AG09319 (cell line): Measurements from ENCODE around the gene SERPIND1.

ENCODE experiments used
- DNase-seq: peaks from one replicate; pipeline ENCODE4 v3.0.0-alpha.2; 2010; ENCODE audit warnings: low read depth; ENCODE audit errors: extremely low read depth
- TF ChIP-seq, protein P1 (sequence below): IDR thresholded peaks from 2 replicates; pipeline ENCODE4 v1.5.1; 2011; ENCODE audit warnings: low read depth, mild to moderate bottlenecking, inconsistent platforms, low read length, moderate library complexity

SERPIND1 gene

DNA sequence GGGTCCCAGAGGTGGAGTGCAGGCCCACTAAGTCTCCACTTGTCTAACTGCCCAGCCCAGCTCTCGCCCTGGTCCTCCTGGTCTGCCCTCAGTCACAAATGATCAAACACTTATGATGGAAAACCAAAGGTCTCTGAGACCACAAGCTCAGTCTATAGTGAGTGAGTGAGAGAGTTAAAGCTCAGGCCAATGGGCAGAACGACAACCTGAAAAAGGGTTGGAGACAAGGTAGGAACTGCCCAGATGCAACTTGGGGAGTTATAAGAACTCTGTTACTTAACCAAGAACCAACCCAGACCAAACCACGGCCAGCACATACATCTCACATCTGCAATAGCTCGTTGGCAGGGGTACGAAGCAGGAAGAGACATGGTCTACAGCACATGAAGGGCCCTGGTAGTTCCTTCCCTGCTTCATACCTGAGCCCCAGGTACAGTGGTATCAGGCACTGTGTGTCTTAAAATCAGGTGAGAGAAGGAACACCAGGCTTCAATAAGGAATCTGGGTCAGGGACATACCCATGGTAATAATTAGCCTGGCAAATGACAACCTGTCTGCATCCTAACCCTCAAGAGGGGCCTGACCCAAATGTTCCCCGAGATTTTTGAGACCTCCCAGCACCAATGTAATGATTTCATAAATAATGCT is 35.7 kb downstream of the SERPIND1 start:
- DNase-seq, result no peak
- TF ChIP-seq, protein P1, sequence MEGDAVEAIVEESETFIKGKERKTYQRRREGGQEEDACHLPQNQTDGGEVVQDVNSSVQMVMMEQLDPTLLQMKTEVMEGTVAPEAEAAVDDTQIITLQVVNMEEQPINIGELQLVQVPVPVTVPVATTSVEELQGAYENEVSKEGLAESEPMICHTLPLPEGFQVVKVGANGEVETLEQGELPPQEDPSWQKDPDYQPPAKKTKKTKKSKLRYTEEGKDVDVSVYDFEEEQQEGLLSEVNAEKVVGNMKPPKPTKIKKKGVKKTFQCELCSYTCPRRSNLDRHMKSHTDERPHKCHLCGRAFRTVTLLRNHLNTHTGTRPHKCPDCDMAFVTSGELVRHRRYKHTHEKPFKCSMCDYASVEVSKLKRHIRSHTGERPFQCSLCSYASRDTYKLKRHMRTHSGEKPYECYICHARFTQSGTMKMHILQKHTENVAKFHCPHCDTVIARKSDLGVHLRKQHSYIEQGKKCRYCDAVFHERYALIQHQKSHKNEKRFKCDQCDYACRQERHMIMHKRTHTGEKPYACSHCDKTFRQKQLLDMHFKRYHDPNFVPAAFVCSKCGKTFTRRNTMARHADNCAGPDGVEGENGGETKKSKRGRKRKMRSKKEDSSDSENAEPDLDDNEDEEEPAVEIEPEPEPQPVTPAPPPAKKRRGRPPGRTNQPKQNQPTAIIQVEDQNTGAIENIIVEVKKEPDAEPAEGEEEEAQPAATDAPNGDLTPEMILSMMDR, result no peak

DNA sequence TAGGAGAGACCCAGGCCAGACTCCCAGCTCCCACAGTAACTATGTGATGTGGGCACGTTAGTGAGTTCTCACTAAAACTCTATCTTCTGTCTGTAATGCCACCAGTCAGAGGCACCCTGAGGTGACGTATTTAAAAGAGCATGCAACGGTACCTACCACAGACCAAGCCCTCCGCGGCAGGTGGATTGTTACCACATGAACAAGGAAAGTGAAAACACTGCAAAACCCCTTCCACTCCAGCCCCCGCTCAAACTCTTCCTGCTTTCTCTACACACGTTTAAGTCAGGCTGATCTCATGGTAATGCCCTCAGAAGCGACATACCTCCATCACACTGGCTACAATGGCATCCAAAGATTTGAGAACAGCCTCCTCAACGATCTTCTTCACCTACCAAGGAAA is 36.7 kb downstream of the SERPIND1 start:
- TF ChIP-seq, protein P1, result no peak
- DNase-seq, result no peak

DNA sequence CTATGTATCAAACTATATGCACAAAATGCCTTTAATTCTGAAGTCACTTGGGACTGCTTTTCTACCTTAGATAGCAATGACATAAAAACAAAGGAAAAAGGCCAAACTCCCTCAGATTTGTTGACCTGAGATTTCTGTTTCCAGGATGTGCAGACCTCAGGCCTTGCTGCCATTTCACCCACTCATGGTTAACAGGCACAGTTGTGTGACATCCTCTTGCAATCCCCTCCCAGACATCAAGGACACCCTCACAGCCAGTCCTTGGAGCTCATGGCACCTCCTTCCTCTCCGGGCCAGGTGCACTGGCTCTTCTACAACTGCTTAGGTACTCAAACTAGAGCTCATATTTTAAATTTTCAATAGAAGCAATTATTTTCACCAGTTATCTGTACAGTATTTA is 37.3 kb downstream of the SERPIND1 start:
- TF ChIP-seq, protein P1, result no peak
- DNase-seq, result no peak

DNA sequence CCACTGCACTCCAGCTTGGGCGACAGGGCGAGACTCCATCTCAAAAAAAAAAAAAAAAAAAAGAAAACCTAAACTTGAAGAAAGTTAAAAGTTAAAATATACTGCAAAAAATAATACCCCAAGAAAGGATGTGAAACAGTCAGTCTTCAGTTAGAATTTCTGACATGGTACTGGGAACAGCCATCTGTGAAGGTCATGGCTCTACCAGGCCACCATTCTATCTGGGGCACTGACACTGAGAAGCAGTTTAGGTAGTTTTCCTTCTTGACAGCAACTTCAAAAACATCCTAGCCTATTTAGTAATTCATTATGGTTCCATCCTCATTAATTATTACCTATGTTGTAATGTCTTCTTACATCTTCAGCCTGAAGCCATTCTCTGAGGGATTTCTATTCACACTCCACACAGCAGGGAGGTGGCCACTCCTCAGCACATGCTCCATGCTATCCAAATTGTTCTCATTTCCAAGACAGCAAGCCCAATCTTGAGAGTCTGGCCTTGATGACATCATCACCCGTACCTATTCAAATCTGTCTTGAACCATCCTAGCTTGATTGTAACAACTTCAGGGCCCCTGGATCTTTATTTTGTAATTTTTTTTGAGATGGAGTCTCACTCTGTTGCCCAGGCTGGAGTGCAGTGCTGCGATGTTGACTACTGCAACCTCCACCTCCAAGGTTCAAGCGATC is 38.2 kb downstream of the SERPIND1 start:
- no peak for DNase-seq
- TF ChIP-seq, protein P1, result no peak

DNA sequence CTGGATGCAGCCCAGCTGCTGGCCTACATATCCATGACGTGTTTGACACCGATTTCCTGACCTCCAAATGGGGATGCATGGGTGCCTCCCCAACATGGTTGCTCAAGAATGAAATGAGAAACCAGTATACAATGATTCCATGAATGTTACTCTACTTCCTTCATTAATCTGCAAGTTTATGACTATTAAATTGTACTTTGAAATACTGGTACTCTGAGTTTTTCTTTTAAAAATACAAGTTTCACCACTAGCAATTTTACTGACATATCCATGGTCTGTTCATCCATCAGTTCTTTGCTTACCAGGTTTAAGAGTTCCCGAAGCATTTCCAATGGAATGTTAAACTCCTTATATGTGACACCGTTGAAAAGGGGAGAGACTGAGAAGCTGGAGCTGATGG is 39.1 kb downstream of the SERPIND1 start:
- TF ChIP-seq, protein P1, result no peak
- no peak for DNase-seq

DNA sequence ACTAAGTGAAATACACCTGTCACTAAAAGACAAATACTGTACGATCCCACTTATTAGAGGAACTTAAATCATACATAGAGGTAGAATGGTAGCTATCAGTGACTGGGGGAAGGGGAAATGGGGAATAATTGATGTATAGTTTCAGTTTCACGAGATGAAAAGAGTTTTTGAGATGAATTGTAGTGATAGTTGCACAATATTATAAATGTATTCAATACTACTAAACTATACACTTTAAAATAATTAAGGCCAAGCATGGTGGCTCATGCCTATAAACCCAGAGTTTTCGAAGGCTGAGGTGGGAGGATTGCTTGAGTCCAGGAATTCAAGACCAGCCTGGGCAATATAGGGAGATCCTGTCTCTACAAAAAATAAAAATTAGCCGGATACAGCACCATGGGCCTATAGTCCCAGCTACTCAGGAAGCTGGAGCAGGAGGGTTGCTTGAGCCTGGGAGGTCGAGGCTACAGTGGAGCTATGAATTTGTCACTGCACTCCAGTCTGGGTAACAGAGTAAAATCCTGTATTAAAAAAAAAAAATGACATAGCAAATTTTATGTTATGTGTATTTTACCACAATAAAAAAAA is 40.4 kb downstream of the SERPIND1 start:
- DNase-seq, result no peak

More for the DNA sequence above, 40.4 kb downstream of the SERPIND1 start:
- TF ChIP-seq, protein P1, result no peak
